HepG2 (cell line): Measurements from ENCODE around the gene CALML4. TPM values are rescaled to one million over a fixed set of nuclear protein-coding genes. Genes with fewer than 3 reads are reported as not detected.
A peak's percentile ranks its signal among the peaks of the same experiment; 100 is the strongest.

Source experiments
- ATAC-seq: fragments of 200-7000 bp; cut with Tn5 transposase; 3 replicates; pipeline ENCODE4 v1.9.1; 2020; ENCODE audit warnings: mild to moderate bottlenecking, moderate library complexity
- BruUV-seq: library from RNA; stranded (reverse); fragments of 400-500 nt; replicated peaks from 2 replicates; lab custom pipeline; 2021; lab: Mats Ljungman, UMichigan
- CTCF ChIA-PET: fragments of 300-600 bp; formaldehyde crosslinking; extraction: SDS; loops from one replicate; lab custom pipeline; 2021; ENCODE audit warnings: low total read pairs, inconsistent platforms, low intra/inter-chr PET ratio; lab: Yijun Ruan, JAX
- POLR2A ChIA-PET: fragments of 350-600 bp; sonication (Branson Sonifier 250); formaldehyde crosslinking; loops from one replicate; lab custom pipeline; 2020; ENCODE audit warnings: antibody characterized with exemption, inconsistent platforms; lab: Yijun Ruan, JAX
- DNase-seq: peaks from one replicate; pipeline ENCODE4 v3.0.0-alpha.2; 2015; ENCODE audit warnings: low spot score
- FAIRE-seq: peaks from 3 replicates; lab custom pipeline; 2011; peaks lifted over from hg19 to GRCh38; lab: Jason Lieb, UNC
- H2AFZ ChIP-seq: one replicate; pipeline ENCODE4 v1.6.1; 2011; ENCODE audit warnings: low read length, inconsistent platforms
- H3K27ac ChIP-seq: fragments of 300-600 bp; 3 replicates; pipeline ENCODE4 v1.8.0; 2011; ENCODE audit warnings: mixed run types, mild to moderate bottlenecking, mixed read lengths, low read length, inconsistent platforms; ENCODE audit not compliant: insufficient read depth; ENCODE audit errors: extremely low read length
- H3K27me3 ChIP-seq, 2 experiments: fragments of 200-600 bp in 1 of 2; 2 replicates in 1 of 2; 3 replicates in 1 of 2; pipeline versions ENCODE4 v1.6.0 to v1.8.0; 2011; ENCODE audit warnings: low read length in 2 of 2, mild to moderate bottlenecking in 2 of 2, moderate library complexity in 2 of 2, inconsistent platforms in 1 of 2; ENCODE audit not compliant: insufficient read depth in 2 of 2, control insufficient read depth in 1 of 2
- H3K36me3 ChIP-seq, 2 experiments: fragments of 200-600 bp in 1 of 2; replicated peaks in 1 of 2; 2 replicates in 1 of 2; 3 replicates in 1 of 2; pipeline versions ENCODE4 v1.5.1 to v1.8.0; 2011; ENCODE audit warnings: low read length in 2 of 2, inconsistent platforms in 1 of 2; ENCODE audit not compliant: insufficient read depth in 2 of 2, control insufficient read depth in 1 of 2
- H3K4me1 ChIP-seq: 2 replicates; pipeline ENCODE4 v1.5.1; 2012; ENCODE audit warnings: low read length, inconsistent platforms; ENCODE audit not compliant: insufficient read depth
- H3K4me2 ChIP-seq: 2 replicates; pipeline ENCODE4 v1.6.0; 2011; ENCODE audit warnings: low read depth, low read length, inconsistent platforms
- H3K4me3 ChIP-seq, 3 experiments: fragments of 200-600 bp in 1 of 3; sonication (generic), shearing (Covaris generic) in 1 of 3; replicated peaks in 1 of 3; 2 replicates each; pipeline ENCODE4 v1.5.1; 2011 to 2016; ENCODE audit warnings: low read length in 3 of 3, inconsistent platforms in 2 of 3, low read depth in 2 of 3, mild to moderate bottlenecking in 2 of 3, control low read depth in 1 of 3, mixed read lengths in 1 of 3; ENCODE audit not compliant: insufficient read depth in 1 of 3
- H3K79me2 ChIP-seq: one replicate; pipeline ENCODE4 v1.6.1; 2011; ENCODE audit warnings: low read length, inconsistent platforms; ENCODE audit not compliant: insufficient read depth
- H3K9ac ChIP-seq: 2 replicates; pipeline ENCODE4 v1.6.0; 2011; ENCODE audit warnings: mild to moderate bottlenecking, low read depth, low read length, inconsistent platforms; ENCODE audit not compliant: insufficient read depth
- H3K9me3 ChIP-seq: 2 replicates; pipeline ENCODE4 v1.5.1; 2012; ENCODE audit warnings: mild to moderate bottlenecking, low read length
- H4K20me1 ChIP-seq: 2 replicates; pipeline ENCODE4 v1.6.0; 2011; ENCODE audit warnings: inconsistent platforms, mild to moderate bottlenecking, low read length, moderate library complexity; ENCODE audit not compliant: insufficient read depth
- AGO2 ChIP-seq: fragments of 200-400 bp; formaldehyde crosslinking; optimal IDR thresholded peaks from 2 replicates; pipeline ENCODE3; 2017; ENCODE audit warnings: mild to moderate bottlenecking, low read depth, low read length, moderate library complexity
- CHCHD3 ChIP-seq: sonication (generic); formaldehyde crosslinking; IDR thresholded peaks from 2 replicates; pipeline ENCODE4 v1.8.0; 2022; ENCODE audit warnings: mild to moderate bottlenecking, missing genetic modification reagents, moderate library complexity
- HNF4A ChIP-seq: sonication (generic); formaldehyde crosslinking; IDR thresholded peaks from 2 replicates; pipeline ENCODE4 v1.4.0; 2020; ENCODE audit warnings: missing genetic modification reagents
- NFKB2 ChIP-seq: sonication (generic); formaldehyde crosslinking; IDR thresholded peaks from 2 replicates; pipeline ENCODE4 v1.4.0; 2020; ENCODE audit warnings: missing genetic modification reagents, borderline replicate concordance
- POLR2A ChIP-seq, 2 experiments: IDR thresholded peaks; 2 replicates each; pipeline ENCODE4 v1.6.1; 2011; ENCODE audit warnings: low read depth in 2 of 2, low read length in 2 of 2, mild to moderate bottlenecking in 1 of 2, moderate library complexity in 1 of 2; ENCODE audit not compliant: insufficient read depth in 1 of 2
- RBM22 ChIP-seq: fragments of 200-400 bp; formaldehyde crosslinking; optimal IDR thresholded peaks from 2 replicates; pipeline ENCODE3; 2017; ENCODE audit warnings: mild to moderate bottlenecking, low read length, moderate library complexity
- WGBS: methylation state at CpG from one replicate; pipeline ENCODE4 v1.1.6; 2017; ENCODE audit warnings: low lambda C conversion rate; 5-methylcytosine and 5-hydroxymethylcytosine counted together
- in situ Hi-C: cut with HindIII; loops from 2 replicates; pipeline ENCODE4 v1.10.0; 2017; ENCODE audit warnings: low pct_unique_long_range_greater_than_20kb; ENCODE audit not compliant: extremely low pct_ligation_motif_present
- intact Hi-C: fragments of 100-400 bp; cut with micrococcal nuclease; formaldehyde crosslinking; loops from one replicate; pipeline ENCODE4 v1.10.0; 2022; ENCODE audit not compliant: unreplicated experiment
- polyA plus RNA-seq, 8 experiments: library from polyadenylated mRNA; depleted of rRNA in 3 of 8; stranded (reverse) in 7 of 8; unstranded in 1 of 8; fragments of >200 nt; fragmentation: Illumina TruSeq in 4 of 8; extraction: Trizol in 4 of 8; gene quantifications; 2 replicates each; pipeline versions ENCODE4 v1.2.1 to v1.2.3, GENCODE V29; 2011 to 2016; ENCODE audit warnings: low read depth in 4 of 8, missing spikeins in 1 of 8, mixed read lengths in 1 of 8; ENCODE audit not compliant: insufficient read depth in 1 of 8
- total RNA-seq, 5 experiments: library from RNA; depleted of rRNA; stranded (reverse); fragments of >200 nt; fragmentation: Illumina TruSeq; extraction: Trizol; gene quantifications; 2 replicates each; pipeline ENCODE4 v1.2.3, GENCODE V29; 2016; ENCODE audit warnings: low read depth in 1 of 5
- TF ChIP-seq, protein P1 (sequence below): sonication (generic); formaldehyde crosslinking; IDR thresholded peaks from 2 replicates; pipeline ENCODE4 v1.5.1; 2020; ENCODE audit warnings: mild to moderate bottlenecking, missing genetic modification reagents, moderate library complexity
- TF ChIP-seq, protein P2 (sequence below): sonication (generic); IDR thresholded peaks from 2 replicates; pipeline ENCODE4 v1.6.1; 2016; ENCODE audit warnings: low read depth, borderline replicate concordance

The CALML4 gene
- total and polyA plus RNA-seq, 2 of the 13 experiments (the other 11 are each of a cell fraction or from before 2014, with no cell fraction given) = 3.6 to 8.7 TPM

GRCh38 chr15:68197661-68198437 is 7.3 kb downstream of the CALML4 start:
- BruUV-seq = no TSS peak
- no peak overlapping the region for H3K4me3 ChIP-seq
- H3K9me3 ChIP-seq = no peaks in the 10 kb centered on the region
- H3K79me2 ChIP-seq = no peaks in the 10 kb centered on the region
- ChIA-PET POLR2A (no interaction called here), CTCF (no interaction called here)
- ATAC-seq (peak; percentile 21; the same call in 1 of the 3 replicates), DNase-seq (no peak), FAIRE-seq (no peak)
- no peak overlapping the region for H3K27ac ChIP-seq
- TF ChIP-seq, protein P1, sequence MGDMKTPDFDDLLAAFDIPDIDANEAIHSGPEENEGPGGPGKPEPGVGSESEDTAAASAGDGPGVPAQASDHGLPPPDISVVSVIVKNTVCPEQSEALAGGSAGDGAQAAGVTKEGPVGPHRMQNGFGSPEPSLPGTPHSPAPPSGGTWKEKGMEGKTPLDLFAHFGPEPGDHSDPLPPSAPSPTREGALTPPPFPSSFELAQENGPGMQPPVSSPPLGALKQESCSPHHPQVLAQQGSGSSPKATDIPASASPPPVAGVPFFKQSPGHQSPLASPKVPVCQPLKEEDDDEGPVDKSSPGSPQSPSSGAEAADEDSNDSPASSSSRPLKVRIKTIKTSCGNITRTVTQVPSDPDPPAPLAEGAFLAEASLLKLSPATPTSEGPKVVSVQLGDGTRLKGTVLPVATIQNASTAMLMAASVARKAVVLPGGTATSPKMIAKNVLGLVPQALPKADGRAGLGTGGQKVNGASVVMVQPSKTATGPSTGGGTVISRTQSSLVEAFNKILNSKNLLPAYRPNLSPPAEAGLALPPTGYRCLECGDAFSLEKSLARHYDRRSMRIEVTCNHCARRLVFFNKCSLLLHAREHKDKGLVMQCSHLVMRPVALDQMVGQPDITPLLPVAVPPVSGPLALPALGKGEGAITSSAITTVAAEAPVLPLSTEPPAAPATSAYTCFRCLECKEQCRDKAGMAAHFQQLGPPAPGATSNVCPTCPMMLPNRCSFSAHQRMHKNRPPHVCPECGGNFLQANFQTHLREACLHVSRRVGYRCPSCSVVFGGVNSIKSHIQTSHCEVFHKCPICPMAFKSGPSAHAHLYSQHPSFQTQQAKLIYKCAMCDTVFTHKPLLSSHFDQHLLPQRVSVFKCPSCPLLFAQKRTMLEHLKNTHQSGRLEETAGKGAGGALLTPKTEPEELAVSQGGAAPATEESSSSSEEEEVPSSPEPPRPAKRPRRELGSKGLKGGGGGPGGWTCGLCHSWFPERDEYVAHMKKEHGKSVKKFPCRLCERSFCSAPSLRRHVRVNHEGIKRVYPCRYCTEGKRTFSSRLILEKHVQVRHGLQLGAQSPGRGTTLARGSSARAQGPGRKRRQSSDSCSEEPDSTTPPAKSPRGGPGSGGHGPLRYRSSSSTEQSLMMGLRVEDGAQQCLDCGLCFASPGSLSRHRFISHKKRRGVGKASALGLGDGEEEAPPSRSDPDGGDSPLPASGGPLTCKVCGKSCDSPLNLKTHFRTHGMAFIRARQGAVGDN (CRISPR knock-in tag) = peak; percentile 36; the same call in 1 of the 2 replicates
- TF ChIP-seq NFKB2 (CRISPR knock-in tag) = no peak
- TF ChIP-seq CHCHD3 = no peak
- TF ChIP-seq HNF4A = 0 out of 2 replicates have a peak, but pooled peaks have one; percentile 19
- TF ChIP-seq RBM22 = peak; percentile 2
- peak; percentile 73 for TF ChIP-seq AGO2
- 0 out of 4 replicates have a peak, but pooled peaks of 1 of the 2 experiments have one; percentile 23 for TF ChIP-seq POLR2A (IDR thresholded peaks at IDR 0.05; ENCODE audit: insufficient read depth in 1 of 2, low read depth in 2 of 2, low read length in 2 of 2)
- TF ChIP-seq, protein P2, sequence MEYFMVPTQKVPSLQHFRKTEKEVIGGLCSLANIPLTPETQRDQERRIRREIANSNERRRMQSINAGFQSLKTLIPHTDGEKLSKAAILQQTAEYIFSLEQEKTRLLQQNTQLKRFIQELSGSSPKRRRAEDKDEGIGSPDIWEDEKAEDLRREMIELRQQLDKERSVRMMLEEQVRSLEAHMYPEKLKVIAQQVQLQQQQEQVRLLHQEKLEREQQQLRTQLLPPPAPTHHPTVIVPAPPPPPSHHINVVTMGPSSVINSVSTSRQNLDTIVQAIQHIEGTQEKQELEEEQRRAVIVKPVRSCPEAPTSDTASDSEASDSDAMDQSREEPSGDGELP = peak; percentile 26; the same call in 1 of the 2 replicates
- peaks cover 42% of the 10 kb centered on the region for H3K4me1 ChIP-seq
- H3K9ac ChIP-seq = no peak overlapping the region
- H4K20me1 ChIP-seq = no peaks in the 10 kb centered on the region
- 63% methylated on average over 6 of the region's 11 CpGs for WGBS
- H3K4me2 ChIP-seq = no peak overlapping the region
- intact Hi-C loops = no loop called here
- no peak overlapping the region for H2AFZ ChIP-seq
- peaks cover 4 to 11% of the 10 kb centered on the region in 2 experiments; a peak in 4 of 5 replicates for H3K36me3 ChIP-seq
- in situ Hi-C loops = no loop called here
- no peaks in the 10 kb centered on the region for H3K27me3 ChIP-seq
